Upper lobe of left lung (tissue), 6 donors: Measurements from ENCODE around the gene TAF10. TPM values are rescaled to one million over a fixed set of nuclear protein-coding genes. Genes with fewer than 3 reads are reported as not detected.
A peak's percentile ranks its signal among the peaks of the same experiment; 100 is the strongest.

Experiments
- ATAC-seq, 2 donors: fragments of 200-7000 bp; cut with Tn5 transposase; one replicate each; pipeline ENCODE4 v1.9.1; 2022; ENCODE audit warnings: mild to moderate bottlenecking in 2 of 2, moderate library complexity in 2 of 2; ENCODE audit not compliant: low FRiP score in 2 of 2
- DNase-seq, 2 donors: peaks; one replicate each; pipeline ENCODE4 v3.0.0-alpha.2; 2019 to 2020
- H3K27ac ChIP-seq, 4 donors: fragments of 200-600 bp; sonication (generic); one replicate each; pipeline ENCODE4 v1.5.1; 2016 to 2019
- H3K27me3 ChIP-seq, 4 donors: fragments of 200-600 bp; sonication (generic); one replicate each; pipeline ENCODE4 v1.5.1; 2017 to 2019
- H3K36me3 ChIP-seq, 4 donors: fragments of 200-600 bp; sonication (generic); one replicate each; pipeline ENCODE4 v1.5.1; 2016 to 2019
- H3K4me1 ChIP-seq, 4 donors: fragments of 200-600 bp; sonication (generic); one replicate each; pipeline ENCODE4 v1.5.1; 2018 to 2019
- H3K4me3 ChIP-seq, 4 donors: fragments of 200-600 bp; sonication (generic); one replicate each; pipeline ENCODE4 v1.5.1; 2017 to 2019; ENCODE audit warnings: mild to moderate bottlenecking in 2 of 4, moderate library complexity in 1 of 4
- H3K9me3 ChIP-seq, 4 donors: fragments of 200-600 bp; sonication (generic); one replicate each; pipeline ENCODE4 v1.5.1; 2018 to 2019
- EP300 ChIP-seq, 4 donors: sonication (generic); formaldehyde crosslinking; IDR thresholded peaks; one replicate each; pipeline ENCODE4 v1.5.1; 2017; ENCODE audit warnings: antibody characterized with exemption in 4 of 4, control low read depth in 2 of 4
- POLR2A ChIP-seq, 4 donors: fragments of 450-650 bp; IDR thresholded peaks; one replicate each; pipeline ENCODE4 v1.5.1; 2016 to 2017; ENCODE audit warnings: antibody characterized with exemption in 4 of 4, mild to moderate bottlenecking in 2 of 4
- POLR2AphosphoS5 ChIP-seq, 2 donors: sonication (generic); formaldehyde crosslinking; IDR thresholded peaks; one replicate each; pipeline ENCODE4 v1.5.1; 2017; ENCODE audit warnings: antibody characterized with exemption in 2 of 2
- WGBS, 2 donors: methylation state at CpG; one replicate each; pipeline ENCODE4 v1.1.5; 2017 to 2018; 5-methylcytosine and 5-hydroxymethylcytosine counted together
- total RNA-seq, 6 donors: library from RNA; depleted of rRNA in 4 of 6; stranded (reverse); fragments of >200 nt in 4 of 6; gene quantifications; one replicate each; pipeline versions ENCODE4 v1.1.0 to v1.2.1, GENCODE V29; 2016 to 2021
- TF ChIP-seq, protein P1 (sequence below), 6 experiments: fragments of 450-650 bp in 4 of 6; fragments of 200-600 bp in 2 of 6; sonication (generic) in 2 of 6; IDR thresholded peaks; one replicate each; pipeline ENCODE4 v1.5.1; 2016 to 2019; ENCODE audit warnings: antibody characterized with exemption in 6 of 6
- donor health status: DM: no; HTN: no; CAD: no; lungs with moderate emphysema.
- donor health status: DM: no; HTN: yes; CAD: no; lungs with severe emphysema.

The TAF10 gene
- total RNA-seq, 6 donors from 2014 or later: 60.8 to 153 (median 96.5) TPM

- no peaks in the 10 kb centered on the region for H3K27me3 ChIP-seq
- peaks cover 50 to 67% (median 56%) of the 10 kb centered on the region in 4 donors for H3K4me1 ChIP-seq
- DNase-seq (no peak), ATAC-seq (no peak)
- TF ChIP-seq, protein P1, sequence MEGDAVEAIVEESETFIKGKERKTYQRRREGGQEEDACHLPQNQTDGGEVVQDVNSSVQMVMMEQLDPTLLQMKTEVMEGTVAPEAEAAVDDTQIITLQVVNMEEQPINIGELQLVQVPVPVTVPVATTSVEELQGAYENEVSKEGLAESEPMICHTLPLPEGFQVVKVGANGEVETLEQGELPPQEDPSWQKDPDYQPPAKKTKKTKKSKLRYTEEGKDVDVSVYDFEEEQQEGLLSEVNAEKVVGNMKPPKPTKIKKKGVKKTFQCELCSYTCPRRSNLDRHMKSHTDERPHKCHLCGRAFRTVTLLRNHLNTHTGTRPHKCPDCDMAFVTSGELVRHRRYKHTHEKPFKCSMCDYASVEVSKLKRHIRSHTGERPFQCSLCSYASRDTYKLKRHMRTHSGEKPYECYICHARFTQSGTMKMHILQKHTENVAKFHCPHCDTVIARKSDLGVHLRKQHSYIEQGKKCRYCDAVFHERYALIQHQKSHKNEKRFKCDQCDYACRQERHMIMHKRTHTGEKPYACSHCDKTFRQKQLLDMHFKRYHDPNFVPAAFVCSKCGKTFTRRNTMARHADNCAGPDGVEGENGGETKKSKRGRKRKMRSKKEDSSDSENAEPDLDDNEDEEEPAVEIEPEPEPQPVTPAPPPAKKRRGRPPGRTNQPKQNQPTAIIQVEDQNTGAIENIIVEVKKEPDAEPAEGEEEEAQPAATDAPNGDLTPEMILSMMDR (IDR thresholded peaks at IDR 0.05): no peak
- TF ChIP-seq POLR2AphosphoS5 (IDR thresholded peaks at IDR 0.05): no peak
- no peak for TF ChIP-seq POLR2A (IDR thresholded peaks at IDR 0.05)
- no peak for TF ChIP-seq EP300 (IDR thresholded peaks at IDR 0.05)
- 88 to 90% methylated on average over 6 of the region's 6 CpGs for WGBS, 2 donors
- peaks cover 30 to 56% (median 42%) of the 10 kb centered on the region in 4 donors for H3K36me3 ChIP-seq
- peak overlapping the region in 1 of 4 donors; percentile 67 for H3K4me3 ChIP-seq
- H3K9me3 ChIP-seq: no peaks in the 10 kb centered on the region
- H3K27ac ChIP-seq: peak overlapping the region; percentile 94 to 100 (median 99)
Observed at GRCh38 chr11:6610591-6610990, 1.4 kb downstream of the TAF10 start.

DNA sequence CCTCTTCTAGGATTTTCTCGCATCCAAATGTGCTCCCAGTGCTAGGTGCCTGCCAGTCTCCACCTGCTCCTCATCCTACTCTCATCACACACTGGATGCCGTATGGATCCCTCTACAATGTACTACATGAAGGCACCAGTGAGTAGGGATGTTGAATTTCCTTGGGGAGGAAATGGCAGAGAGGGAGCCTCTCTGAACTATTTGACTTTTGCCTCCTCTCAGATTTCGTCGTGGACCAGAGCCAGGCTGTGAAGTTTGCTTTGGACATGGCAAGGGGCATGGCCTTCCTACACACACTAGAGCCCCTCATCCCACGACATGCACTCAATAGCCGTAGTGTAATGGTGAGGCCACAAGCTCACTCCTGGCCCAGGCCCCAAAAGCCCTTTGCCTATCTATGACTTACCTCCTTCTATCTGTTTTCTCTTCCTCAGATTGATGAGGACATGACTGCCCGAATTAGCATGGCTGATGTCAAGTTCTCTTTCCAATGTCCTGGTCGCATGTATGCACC, 2.5 kb downstream of the TAF10 start:
- DNase-seq (no peak), ATAC-seq (no peak)
- no peaks in the 10 kb centered on the region for H3K27me3 ChIP-seq
- no peak overlapping the region for H3K4me3 ChIP-seq
- peaks cover 60 to 77% (median 66%) of the 10 kb centered on the region in 4 donors for H3K4me1 ChIP-seq
- peaks cover 30 to 46% (median 35%) of the 10 kb centered on the region in 4 donors for H3K36me3 ChIP-seq
- H3K27ac ChIP-seq: peak overlapping the region in 2 of 4 donors; percentile 91 to 99
- no peak for TF ChIP-seq POLR2AphosphoS5 (IDR thresholded peaks at IDR 0.05)
- no peak for TF ChIP-seq POLR2A (IDR thresholded peaks at IDR 0.05)
- TF ChIP-seq, protein P1 (IDR thresholded peaks at IDR 0.05): no peak
- TF ChIP-seq EP300 (IDR thresholded peaks at IDR 0.05): no peak
- no peaks in the 10 kb centered on the region for H3K9me3 ChIP-seq
- WGBS, 2 donors: 72 to 84% methylated on average over 8 of the region's 8 CpGs

DNA sequence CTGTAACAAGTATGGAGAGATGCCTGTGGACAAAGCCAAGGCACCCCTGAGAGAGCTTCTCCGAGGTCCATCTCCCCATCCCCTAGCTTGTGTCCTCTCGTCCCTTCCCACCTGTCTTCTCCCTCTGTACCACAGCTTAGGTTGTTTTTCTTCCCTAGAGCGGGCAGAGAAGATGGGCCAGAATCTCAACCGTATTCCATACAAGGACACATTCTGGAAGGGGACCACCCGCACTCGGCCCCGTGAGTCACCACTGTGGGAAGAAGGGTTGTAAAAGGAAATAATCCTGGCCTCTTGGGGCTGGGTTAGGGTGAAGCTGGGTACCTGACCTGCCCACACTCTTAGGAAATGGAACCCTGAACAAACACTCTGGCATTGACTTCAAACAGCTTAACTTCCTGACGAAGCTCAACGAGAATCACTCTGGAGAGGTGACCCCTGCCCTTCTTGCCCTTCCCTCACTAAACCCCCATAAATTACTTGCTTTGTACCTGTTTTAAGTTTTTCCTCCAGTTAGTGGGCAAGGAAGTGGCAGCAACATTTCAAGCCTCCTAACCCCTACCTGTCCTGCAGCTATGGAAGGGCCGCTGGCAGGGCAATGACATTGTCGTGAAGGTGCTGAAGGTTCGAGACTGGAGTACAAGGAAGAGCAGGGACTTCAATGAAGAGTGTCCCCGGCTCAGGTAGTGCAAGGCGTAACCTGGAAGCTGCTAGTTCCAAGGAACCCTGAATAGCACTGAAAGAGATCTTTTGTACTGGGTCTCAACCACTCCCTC, 3.1 kb downstream of the TAF10 start:
- 85% methylated on average over 14 of the region's 14 CpGs for WGBS, 2 donors
- Histone ChIP-seq H3K27ac (peak overlapping the region in 3 of 4 donors; percentile 90 to 99 (median 91)), H3K4me1 (peaks cover 62 to 78% (median 67%) of the 10 kb centered on the region in 4 donors)

GRCh38 chr11:6608011-6608410, 4.0 kb downstream of the TAF10 start:
- no peak for DNase-seq
- peak overlapping the region; percentile 50 to 99 (median 90) for H3K27ac ChIP-seq
- 88 to 93% methylated on average over 3 to 9 of the region's 9 CpGs for WGBS, 2 donors
- no peak for ATAC-seq
- no peaks in the 10 kb centered on the region for H3K9me3 ChIP-seq
- H3K4me3 ChIP-seq: no peak overlapping the region
- H3K36me3 ChIP-seq: peaks cover 30 to 42% (median 34%) of the 10 kb centered on the region in 4 donors
- no peaks in the 10 kb centered on the region for H3K27me3 ChIP-seq
- H3K4me1 ChIP-seq: peaks cover 55 to 74% (median 62%) of the 10 kb centered on the region in 4 donors
- no peak for TF ChIP-seq POLR2A (IDR thresholded peaks at IDR 0.05)
- TF ChIP-seq EP300 (IDR thresholded peaks at IDR 0.05): no peak
- no peak for TF ChIP-seq POLR2AphosphoS5 (IDR thresholded peaks at IDR 0.05)
- TF ChIP-seq, protein P1 (IDR thresholded peaks at IDR 0.05): no peak

More for the DNA sequence above, 3.1 kb downstream of the TAF10 start:
- no peak overlapping the region for H3K4me3 ChIP-seq
- TF ChIP-seq, protein P1 (IDR thresholded peaks at IDR 0.05): no peak
- DNase-seq (no peak), ATAC-seq (no peak)
- no peaks in the 10 kb centered on the region for H3K9me3 ChIP-seq
- H3K36me3 ChIP-seq: peaks cover 30 to 42% (median 34%) of the 10 kb centered on the region in 4 donors
- no peaks in the 10 kb centered on the region for H3K27me3 ChIP-seq
